ENCODE data around the gene TRMT13. TPM values are rescaled to one million over a fixed set of nuclear protein-coding genes. Genes with fewer than 3 reads are reported as not detected.
"Not testable (repeated sequence)": the region's sequence is repeated elsewhere in the genome, so short reads cannot be mapped to it uniquely, and the experiment has no call there.

Gene TRMT13
- total RNA-seq, 2 experiments from 2014 or later, result 17.5 TPM

GRCh38 chr1:100164702-100165101 is 31.7 kb downstream of the TRMT13 start:
- no peaks in the 10 kb centered on the region for H3K4me1 Mint-ChIP-seq (ENCODE audit: low read depth)
- H3K27me3 Mint-ChIP-seq, result no peaks in the 10 kb centered on the region
- no peaks in the 10 kb centered on the region for H3K9me3 Mint-ChIP-seq
- no peak overlapping the region for H3K27ac Mint-ChIP-seq
- ChIA-PET CTCF (interaction anchor here (0.7 kb wide), 1 partner anchor 380 kb away, joined by 4 read pairs; no protein-coding TSS in a partner anchor), POLR2A (no interaction called here)
- no peak overlapping the region for H3K4me3 Mint-ChIP-seq
- intact Hi-C loops (cut with micrococcal nuclease), result no loop called here
- H3K36me3 Mint-ChIP-seq, result no peaks in the 10 kb centered on the region
- DNase-seq, result no peak

GRCh38 chr1:100168051-100168450 is 35.1 kb downstream of the TRMT13 start:
- H3K36me3 Mint-ChIP-seq, result no peaks in the 10 kb centered on the region
- H3K4me3 Mint-ChIP-seq, result no peak overlapping the region
- H3K27me3 Mint-ChIP-seq, result no peaks in the 10 kb centered on the region
- H3K27ac Mint-ChIP-seq, result no peak overlapping the region
- H3K4me1 Mint-ChIP-seq (ENCODE audit: low read depth), result no peaks in the 10 kb centered on the region
- CTCF ChIA-PET, result no interaction called here
- POLR2A ChIA-PET, result no interaction called here
- intact Hi-C loops (cut with micrococcal nuclease), result no loop called here
- DNase-seq, result no peak
- no peaks in the 10 kb centered on the region for H3K9me3 Mint-ChIP-seq

- Mint-ChIP-seq H3K4me1 (ENCODE audit: low read depth) (no peaks in the 10 kb centered on the region), H3K27me3 (no peaks in the 10 kb centered on the region), H3K36me3 (no peaks in the 10 kb centered on the region), H3K4me3 (no peak overlapping the region), H3K27ac (no peak overlapping the region), H3K9me3 (peaks cover 4% of the 10 kb centered on the region)
- POLR2A ChIA-PET, result no interaction called here
- DNase-seq, result no peak
- CTCF ChIA-PET, result no interaction called here
- intact Hi-C loops (cut with micrococcal nuclease), result no loop called here
These were observed 44.5 kb downstream of the TRMT13 start for GRCh38 chr1:100177295-100178041.

- Mint-ChIP-seq H3K27me3 (no peaks in the 10 kb centered on the region), H3K4me1 (ENCODE audit: low read depth) (no peaks in the 10 kb centered on the region), H3K4me3 (no peak within 1 kb of the TSS), H3K27ac (no peak within 1 kb of the TSS), H3K36me3 (no peaks in the 10 kb centered on the region), H3K9me3 (peaks cover 8% of the 10 kb centered on the region)
- intact Hi-C loops (cut with micrococcal nuclease), result no loop called here
- ChIA-PET POLR2A (no interaction called here), CTCF (no interaction called here)
- DNase-seq, result no peak
These were observed 45.1 kb downstream of the TRMT13 start, which contains the start of gene LRRC39 for GRCh38 chr1:100178091-100178490. Gene LRRC39, minus strand, starts transcription at chr1:100178256. Its CDS starts 9,740 bp downstream, at chr1:100168516.

GRCh38 chr1:100183370-100183769 is 50.4 kb downstream of the TRMT13 start:
- no peaks in the 10 kb centered on the region for H3K36me3 Mint-ChIP-seq
- POLR2A ChIA-PET, result interaction anchor here (0.7 kb wide), 1 partner anchor 302 kb away, joined by 3 read pairs; no protein-coding TSS in a partner anchor
- H3K4me1 Mint-ChIP-seq (ENCODE audit: low read depth), result no peaks in the 10 kb centered on the region
- CTCF ChIA-PET, result no interaction called here
- no peaks in the 10 kb centered on the region for H3K27me3 Mint-ChIP-seq
- intact Hi-C loops (cut with micrococcal nuclease), result no loop called here
- no peak for DNase-seq
- no peak overlapping the region for H3K4me3 Mint-ChIP-seq
- H3K9me3 Mint-ChIP-seq, result peaks cover 8% of the 10 kb centered on the region
- no peak overlapping the region for H3K27ac Mint-ChIP-seq

GRCh38 chr1:100184536-100184935 is 51.6 kb downstream of the TRMT13 start:
- Mint-ChIP-seq H3K9me3 (peaks cover 8% of the 10 kb centered on the region), H3K4me3 (no peak overlapping the region), H3K36me3 (no peaks in the 10 kb centered on the region), H3K4me1 (ENCODE audit: low read depth) (no peaks in the 10 kb centered on the region), H3K27me3 (no peaks in the 10 kb centered on the region), H3K27ac (no peak overlapping the region)
- intact Hi-C loops (cut with micrococcal nuclease), result no loop called here
- POLR2A ChIA-PET, result no interaction called here
- CTCF ChIA-PET, result no interaction called here
- DNase-seq, result no peak

GRCh38 chr1:100187912-100188311 is 54.9 kb downstream of the TRMT13 start:
- intact Hi-C loops (cut with micrococcal nuclease), result no loop called here
- Mint-ChIP-seq H3K9me3 (no peaks in the 10 kb centered on the region), H3K4me3 (no peak overlapping the region), H3K27ac (no peak overlapping the region), H3K4me1 (ENCODE audit: low read depth) (no peaks in the 10 kb centered on the region), H3K27me3 (no peaks in the 10 kb centered on the region), H3K36me3 (peaks cover 9% of the 10 kb centered on the region)
- ChIA-PET POLR2A (no interaction called here), CTCF (no interaction called here)
- DNase-seq, result no peak

- H3K36me3 Mint-ChIP-seq, result peaks cover 9% of the 10 kb centered on the region
- no peaks in the 10 kb centered on the region for H3K4me1 Mint-ChIP-seq (ENCODE audit: low read depth)
- H3K27ac Mint-ChIP-seq, result no peak overlapping the region
- intact Hi-C loops (cut with micrococcal nuclease), result no loop called here
- ChIA-PET CTCF (no interaction called here), POLR2A (no interaction called here)
- H3K9me3 Mint-ChIP-seq, result no peaks in the 10 kb centered on the region
- H3K4me3 Mint-ChIP-seq, result no peak overlapping the region
- DNase-seq, result no peak
- H3K27me3 Mint-ChIP-seq, result no peaks in the 10 kb centered on the region
These were observed 55.7 kb downstream of the TRMT13 start for GRCh38 chr1:100188617-100189016.

GRCh38 chr1:100198596-100198995 is 65.6 kb downstream of the TRMT13 start:
- no peak overlapping the region for H3K4me3 Mint-ChIP-seq
- H3K4me1 Mint-ChIP-seq (ENCODE audit: low read depth), result no peaks in the 10 kb centered on the region
- H3K9me3 Mint-ChIP-seq, result no peaks in the 10 kb centered on the region
- H3K27ac Mint-ChIP-seq, result no peak overlapping the region
- no peak for DNase-seq
- intact Hi-C loops (cut with micrococcal nuclease), result no loop called here
- ChIA-PET POLR2A (no interaction called here), CTCF (no interaction called here)
- peaks cover 46% of the 10 kb centered on the region for H3K36me3 Mint-ChIP-seq
- H3K27me3 Mint-ChIP-seq, result no peaks in the 10 kb centered on the region

- POLR2A ChIA-PET; H3K27ac Mint-ChIP-seq; H3K4me1 Mint-ChIP-seq (ENCODE audit: low read depth); H3K9me3 Mint-ChIP-seq; H3K4me3 Mint-ChIP-seq; H3K27me3 Mint-ChIP-seq; intact Hi-C loops (cut with micrococcal nuclease); CTCF ChIA-PET; DNase-seq: not testable (repeated sequence)
- peaks cover 61% of the 10 kb centered on the region for H3K36me3 Mint-ChIP-seq
These were observed 67.1 kb downstream of the TRMT13 start for GRCh38 chr1:100200060-100200459.

Other genes with a start within 250 kb of the TRMT13 start
- 10 to 100 TPM; 16.5 to 18.3 TPM for gene SLC35A3, start 163.2 kb upstream of the TRMT13 start, total RNA-seq
- 10 to 100 TPM; 11.5 to 12.0 TPM for gene SASS6, start 233 bp upstream of the TRMT13 start, total RNA-seq
- under 1 TPM; 0.17 to 0.64 TPM for gene LRRC39, start 45.1 kb downstream of the TRMT13 start, total RNA-seq
- 10 to 100 TPM; 11.4 to 11.7 TPM for gene DBT, start 116.7 kb downstream of the TRMT13 start, total RNA-seq
- 10 to 100 TPM; 56.6 to 58.2 TPM for gene RTCA, start 133.1 kb downstream of the TRMT13 start, total RNA-seq
- 10 to 100 TPM; 18.9 to 20.2 TPM for gene CDC14A, start 219.3 kb downstream of the TRMT13 start, total RNA-seq